Endometrial microvascular endothelial cells (primary cell): ENCODE results near the gene CCDC90B. TPM values are rescaled to one million over a fixed set of nuclear protein-coding genes. Genes with fewer than 3 reads are reported as not detected.
"Not testable (repeated sequence)": the region's sequence is repeated elsewhere in the genome, so short reads cannot be mapped to it uniquely, and the experiment has no call there.

ENCODE experiments used
- in situ Hi-C: cut with HindIII; loops from 2 replicates; pipeline ENCODE4 v1.10.0; 2017; ENCODE audit warnings: low sequenced_read_pairs, low pct_unique_long_range_greater_than_20kb; ENCODE audit errors: inconsistent ontology term
- total RNA-seq: library from RNA; depleted of rRNA; stranded (reverse); fragments of >200 nt; gene quantifications from one replicate; pipeline ENCODE4 v1.2.3, GENCODE V29; 2015; ENCODE audit errors: inconsistent ontology term

Gene CCDC90B
- 45.0 TPM for total RNA-seq

DNA sequence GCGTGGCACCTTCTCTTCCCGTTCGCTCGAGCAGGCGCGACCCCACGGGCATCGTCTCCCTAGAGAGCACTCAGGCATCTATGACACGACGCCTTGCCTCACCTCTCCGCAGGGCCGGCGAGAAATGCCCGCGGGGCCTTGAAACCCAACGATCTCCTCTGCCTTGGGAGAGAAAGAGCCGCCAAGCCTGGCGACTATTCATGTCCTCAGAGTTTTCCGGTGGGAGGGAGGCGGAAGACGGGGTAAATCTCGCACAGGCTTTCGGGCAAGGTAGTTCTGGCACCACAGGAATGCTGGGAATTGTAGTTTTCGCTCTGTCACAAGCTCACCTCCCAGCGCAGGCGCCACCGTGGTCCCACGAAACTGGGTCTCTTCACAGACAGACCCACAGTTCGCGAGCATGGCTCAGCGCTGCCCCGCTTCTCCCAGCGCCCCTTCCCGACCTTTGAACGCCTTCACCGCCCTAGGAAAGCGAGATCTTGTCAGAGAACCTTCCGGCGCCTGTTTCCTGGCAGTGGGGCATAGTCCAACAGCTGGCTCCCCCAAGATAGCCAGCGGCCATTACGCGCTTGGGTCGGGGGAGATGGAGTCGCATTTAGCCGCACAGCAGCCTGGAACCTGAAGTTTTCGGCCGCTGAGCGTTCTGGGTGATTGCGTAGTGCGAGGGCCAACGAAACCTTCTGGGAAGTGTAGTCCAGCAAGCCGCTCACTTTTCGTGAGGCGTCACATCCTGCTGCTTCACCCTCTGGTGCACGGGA is at the start of gene CCDC90B:
Gene CCDC90B, minus strand, starts transcription at position 597 of the 758 bp plus-strand sequence. Its CDS starts 395 bp downstream, at position 202.
- in situ Hi-C loops: no loop called here

- in situ Hi-C loops: no loop called here
These were observed 49.4 kb upstream of the CCDC90B start for GRCh38 chr11:83335446-83336070.

DNA sequence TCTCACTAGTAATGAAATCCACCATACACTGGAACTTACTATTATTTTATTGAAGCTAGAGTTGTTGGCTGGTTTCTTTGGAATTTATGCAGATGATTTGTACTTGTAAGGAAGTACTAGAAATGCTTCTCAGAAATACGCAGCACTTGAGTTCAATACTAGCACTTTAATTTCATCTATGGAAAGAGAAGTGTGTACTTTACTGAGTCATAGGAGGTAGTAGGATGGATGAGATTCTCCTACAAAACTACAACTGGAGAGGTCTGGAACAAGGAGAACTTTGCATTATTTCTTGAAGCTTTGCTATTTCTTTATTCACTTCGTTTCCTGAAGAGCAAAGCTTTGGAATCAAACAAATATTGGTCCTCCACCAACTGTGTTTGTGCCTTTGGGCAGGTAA is 44.1 kb upstream of the CCDC90B start:
- in situ Hi-C loops: no loop called here

DNA sequence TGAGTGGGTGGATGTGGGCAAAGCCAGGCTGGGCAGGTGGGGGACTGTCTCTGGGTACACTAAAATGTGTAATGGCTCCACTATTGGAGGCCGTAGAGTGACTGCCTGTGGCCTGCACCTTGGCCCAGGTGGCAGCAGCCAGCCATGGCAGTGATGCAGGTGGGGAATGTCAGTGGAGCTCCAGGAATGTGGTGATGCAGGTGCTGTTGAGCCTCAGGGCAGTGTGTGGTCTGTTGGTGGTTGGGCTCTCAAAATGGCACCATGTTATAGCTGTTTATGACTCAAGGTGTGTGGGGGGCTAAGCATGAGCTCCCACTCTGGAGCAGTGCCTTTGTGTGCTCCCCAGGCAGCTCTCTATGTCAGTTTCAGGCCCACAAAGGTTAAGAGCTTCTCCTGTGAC is 40.2 kb upstream of the CCDC90B start:
- in situ Hi-C loops: no loop called here

- in situ Hi-C loops: no loop called here
These were observed 33.2 kb upstream of the CCDC90B start for GRCh38 chr11:83319346-83319745.

DNA sequence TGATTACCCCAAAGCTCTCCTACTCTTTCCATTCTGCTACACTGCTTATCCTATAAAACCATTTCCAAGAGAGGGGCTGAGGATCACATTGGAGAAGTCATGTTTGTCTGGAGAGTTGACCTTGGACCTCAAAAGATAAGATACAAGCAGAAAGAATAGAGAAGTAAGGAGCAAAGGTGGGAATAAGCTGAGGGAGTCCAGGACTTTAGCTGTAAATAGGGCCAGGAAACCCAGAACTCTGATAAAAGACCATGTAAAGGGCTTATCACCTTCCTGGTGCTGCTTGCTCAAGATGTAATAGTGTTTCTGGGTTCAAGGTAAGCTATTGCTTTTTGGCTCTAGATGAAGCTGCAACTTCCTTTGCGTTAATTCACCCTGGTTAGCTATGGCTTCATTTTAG is 32.8 kb upstream of the CCDC90B start:
- in situ Hi-C loops: no loop called here

GRCh38 chr11:83317757-83318690 is 31.9 kb upstream of the CCDC90B start:
- in situ Hi-C loops: no loop called here

- in situ Hi-C loops: not testable (repeated sequence)
These were observed 30.7 kb upstream of the CCDC90B start for GRCh38 chr11:83316897-83317268.

DNA sequence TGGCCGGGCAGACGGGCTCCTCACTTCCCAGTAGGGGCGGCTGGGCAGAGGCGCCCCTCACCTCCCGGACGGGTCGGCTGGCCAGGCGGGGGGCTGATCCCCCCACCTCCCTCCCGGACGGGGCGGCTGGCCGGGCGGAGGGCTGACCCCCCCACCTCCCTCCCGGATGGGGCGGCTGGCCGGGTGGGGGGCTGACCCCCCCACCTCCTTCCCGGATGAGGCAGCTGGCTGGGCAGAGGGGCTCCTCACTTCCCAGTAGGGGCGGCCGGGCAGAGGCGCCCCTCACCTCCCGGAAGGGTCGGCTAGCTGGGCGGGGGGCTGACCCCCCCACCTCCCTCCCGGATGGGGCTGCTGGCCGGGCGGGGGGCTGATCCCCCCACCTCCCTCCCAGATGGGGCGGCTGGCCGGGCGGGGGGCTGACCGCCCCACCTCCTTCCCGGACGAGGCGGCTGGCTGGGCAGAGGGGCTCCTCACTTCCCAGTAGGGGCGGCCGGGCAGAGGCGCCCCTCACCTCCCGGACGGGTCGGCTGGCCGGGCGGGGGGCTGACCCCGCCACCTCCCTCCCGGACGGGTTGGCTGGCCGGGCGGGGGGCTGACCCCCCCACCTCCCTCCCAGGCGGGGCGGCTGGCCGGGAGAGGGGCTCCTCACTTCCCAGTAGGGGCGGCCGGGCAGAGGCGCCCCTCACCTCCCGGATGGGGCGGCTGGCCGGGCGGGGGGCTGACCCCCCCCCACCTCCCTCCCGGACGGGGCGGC is 30.2 kb upstream of the CCDC90B start:
- in situ Hi-C loops: not testable (repeated sequence)

GRCh38 chr11:83312430-83312829 is 26.3 kb upstream of the CCDC90B start:
- in situ Hi-C loops: no loop called here

GRCh38 chr11:83311701-83312100 is 25.5 kb upstream of the CCDC90B start:
- in situ Hi-C loops: no loop called here

- in situ Hi-C loops: no loop called here
These were observed 24.6 kb upstream of the CCDC90B start for GRCh38 chr11:83310718-83311117.

- in situ Hi-C loops: not testable (repeated sequence)
These were observed 22.4 kb upstream of the CCDC90B start for GRCh38 chr11:83308536-83308935.

GRCh38 chr11:83306200-83307080 is 20.3 kb upstream of the CCDC90B start:
- in situ Hi-C loops: no loop called here

DNA sequence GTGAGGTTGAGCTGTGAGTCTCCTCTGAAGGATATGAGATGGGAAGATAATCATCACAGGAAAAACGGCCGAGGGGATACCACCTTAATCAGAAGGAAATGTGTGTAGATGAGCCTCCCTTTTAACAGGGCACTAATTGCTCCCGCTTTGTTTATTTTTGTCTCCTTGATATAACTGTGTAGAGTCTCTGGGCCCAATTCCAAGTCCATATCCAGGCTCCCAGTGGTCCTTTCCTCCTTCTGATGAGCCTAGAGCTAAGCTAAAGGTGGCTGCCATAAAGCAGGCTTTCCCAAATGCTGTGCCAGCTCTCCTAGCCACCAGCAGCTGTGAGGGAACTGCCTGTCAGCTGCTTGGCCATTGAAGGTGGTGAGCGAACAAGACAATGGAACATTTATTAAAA is 17.1 kb upstream of the CCDC90B start:
- in situ Hi-C loops: no loop called here

GRCh38 chr11:83302151-83302550 is 16.0 kb upstream of the CCDC90B start:
- in situ Hi-C loops: no loop called here

- in situ Hi-C loops: no loop called here
These were observed 13.5 kb upstream of the CCDC90B start for GRCh38 chr11:83299681-83300080.

DNA sequence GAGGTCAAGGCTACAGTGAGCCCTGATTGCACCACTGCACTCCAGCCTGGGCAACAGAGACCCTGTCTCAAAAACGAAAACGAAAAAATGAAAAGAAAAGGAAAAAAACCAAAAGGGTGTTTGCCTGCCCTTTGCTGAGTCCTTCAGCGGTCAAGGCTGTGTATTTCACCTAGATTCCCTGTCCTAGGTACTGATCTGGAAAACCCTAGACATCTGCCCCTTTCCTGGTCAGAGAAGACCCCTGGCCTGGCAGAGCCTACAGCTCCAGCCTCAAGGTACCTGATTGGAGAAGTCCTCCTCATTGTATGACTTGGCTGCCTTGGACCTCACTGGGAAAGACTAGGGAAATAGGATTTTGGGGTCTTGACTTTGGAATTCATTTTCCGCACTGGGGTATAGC is 8.0 kb upstream of the CCDC90B start:
- in situ Hi-C loops: no loop called here
